Measurements from ENCODE around the gene LAMP1.
A peak's percentile ranks its signal among the peaks of the same experiment; 100 is the strongest.
"Not testable (repeated sequence)": the region's sequence is repeated elsewhere in the genome, so short reads cannot be mapped to it uniquely, and the experiment has no call there.

The LAMP1 gene

GRCh38 chr13:113356596-113356995 is 59.6 kb downstream of the LAMP1 start:
- DNase-seq (ENCODE audit: low spot score), result no peak

- peak; percentile 50 for DNase-seq (ENCODE audit: low spot score)
These were observed 60.5 kb downstream of the LAMP1 start for GRCh38 chr13:113357529-113357928.

- no peak for DNase-seq (ENCODE audit: low spot score)
These were observed 61.7 kb downstream of the LAMP1 start for GRCh38 chr13:113358653-113359190.

- DNase-seq (ENCODE audit: low spot score), result no peak
These were observed 62.5 kb downstream of the LAMP1 start for GRCh38 chr13:113359571-113359970.

- no peak for DNase-seq (ENCODE audit: low spot score)
These were observed 63.4 kb downstream of the LAMP1 start for GRCh38 chr13:113360446-113360845.

- DNase-seq (ENCODE audit: low spot score), result no peak
These were observed 64.4 kb downstream of the LAMP1 start for GRCh38 chr13:113361406-113361805.

- peak; percentile 49 for DNase-seq (ENCODE audit: low spot score)
These were observed 67.4 kb downstream of the LAMP1 start for GRCh38 chr13:113364311-113364889.

- no peak for DNase-seq (ENCODE audit: low spot score)
These were observed 68.0 kb downstream of the LAMP1 start for GRCh38 chr13:113364901-113365582.

GRCh38 chr13:113365583-113365970 is 68.5 kb downstream of the LAMP1 start:
- DNase-seq (ENCODE audit: low spot score), result no peak

- DNase-seq (ENCODE audit: low spot score), result no peak
These were observed 69.0 kb downstream of the LAMP1 start for GRCh38 chr13:113365971-113366588.

- DNase-seq (ENCODE audit: low spot score), result no peak
These were observed 70.1 kb downstream of the LAMP1 start for GRCh38 chr13:113367020-113367560.

- DNase-seq (ENCODE audit: low spot score), result no peak
These were observed 70.7 kb downstream of the LAMP1 start for GRCh38 chr13:113367771-113368170.

GRCh38 chr13:113368353-113368752 is 71.3 kb downstream of the LAMP1 start:
- not testable (repeated sequence) for DNase-seq (ENCODE audit: low spot score)

GRCh38 chr13:113369189-113369588 is 72.2 kb downstream of the LAMP1 start:
- DNase-seq (ENCODE audit: low spot score), result no peak

GRCh38 chr13:113369881-113370280 is 72.8 kb downstream of the LAMP1 start:
- DNase-seq (ENCODE audit: low spot score), result no peak

GRCh38 chr13:113371061-113371460 is 74.0 kb downstream of the LAMP1 start:
- DNase-seq (ENCODE audit: low spot score), result no peak

GRCh38 chr13:113371701-113372100 is 74.7 kb downstream of the LAMP1 start:
- DNase-seq (ENCODE audit: low spot score), result not testable (repeated sequence)

Data from GM03348 (cell line).